GM12878 (cell line): Measurements from ENCODE around the gene MMP24. TPM values are rescaled to one million over a fixed set of nuclear protein-coding genes. Genes with fewer than 3 reads are reported as not detected.

Source experiments
- ATAC-seq: fragments of 200-7000 bp; cut with Tn5 transposase; 3 replicates; pipeline ENCODE4 v1.9.1; 2020; ENCODE audit warnings: mild to moderate bottlenecking, moderate library complexity
- BruUV-seq: library from RNA; stranded (reverse); fragments of 400-500 nt; replicated peaks from 2 replicates; lab custom pipeline; 2021; lab: Mats Ljungman, UMichigan
- CTCF ChIA-PET: fragments of 300-600 bp; sonication (Branson Sonifier 250); formaldehyde crosslinking; extraction: SDS; loops from one replicate; lab custom pipeline; 2021; ENCODE audit warnings: inconsistent platforms; lab: Yijun Ruan, JAX
- POLR2A ChIA-PET: fragments of 350-600 bp; formaldehyde crosslinking; extraction: SDS; loops from one replicate; lab custom pipeline; 2021; ENCODE audit warnings: inconsistent platforms; lab: Charles Lee
- RAD21 ChIA-PET: fragments of 300-600 bp; sonication (Branson Sonifier 250); formaldehyde crosslinking; loops from one replicate; lab custom pipeline; 2023; ENCODE audit warnings: antibody characterized with exemption; ENCODE audit not compliant: unreplicated experiment; lab: Charles Lee
- SMC1A ChIA-PET: fragments of 300-600 bp; sonication (Branson Sonifier 250); formaldehyde crosslinking; loops from one replicate; lab custom pipeline; 2023; ENCODE audit not compliant: unreplicated experiment, uncharacterized antibody; lab: Charles Lee
- DNase-seq: peaks from one replicate; pipeline ENCODE4 v3.0.0-alpha.2; 2011; ENCODE audit warnings: low read depth, low spot score
- FAIRE-seq: peaks from 3 replicates; lab custom pipeline; 2011; peaks lifted over from hg19 to GRCh38; lab: Jason Lieb, UNC
- H2AFZ ChIP-seq: 2 replicates; pipeline ENCODE4 v1.6.0; 2011; ENCODE audit warnings: low read depth, low read length, control low read depth; ENCODE audit not compliant: control insufficient read depth
- H3K27ac ChIP-seq: 2 replicates; pipeline ENCODE4 v1.5.1; 2011; ENCODE audit warnings: control low read depth; ENCODE audit not compliant: control insufficient read depth, insufficient read depth
- H3K27me3 ChIP-seq, 2 experiments: replicated peaks in 1 of 2; 2 replicates each; pipeline versions ENCODE4 v1.6.0 to v1.6.1; 2011; ENCODE audit warnings: low read length in 1 of 2; ENCODE audit not compliant: control insufficient read depth in 2 of 2, insufficient read depth in 2 of 2
- H3K36me3 ChIP-seq, 2 experiments: 2 replicates each; pipeline ENCODE4 v1.5.1; 2011; ENCODE audit warnings: low read length in 1 of 2; ENCODE audit not compliant: control insufficient read depth in 2 of 2, insufficient read depth in 2 of 2
- H3K4me1 ChIP-seq: 2 replicates; pipeline ENCODE4 v1.6.1; 2011; ENCODE audit warnings: mild to moderate bottlenecking, low read length, moderate library complexity, mixed read lengths; ENCODE audit not compliant: control insufficient read depth, insufficient read depth
- H3K4me2 ChIP-seq: 2 replicates; pipeline ENCODE4 v1.6.0; 2011; ENCODE audit warnings: control low read depth; ENCODE audit not compliant: control insufficient read depth, insufficient read depth
- H3K4me3 ChIP-seq: fragments of 200-600 bp; sonication (generic); 2 replicates; pipeline ENCODE4 v1.5.1; 2016
- H3K79me2 ChIP-seq: 2 replicates; pipeline ENCODE4 v1.6.0; 2011; ENCODE audit warnings: low read length; ENCODE audit not compliant: control insufficient read depth, insufficient read depth
- H3K9ac ChIP-seq: 2 replicates; pipeline ENCODE4 v1.8.0; 2011; ENCODE audit warnings: low read length, control low read depth, mixed read lengths; ENCODE audit not compliant: control insufficient read depth, insufficient read depth
- H3K9me3 ChIP-seq: replicated peaks from 3 replicates; pipeline ENCODE4 v1.5.1; 2011; ENCODE audit warnings: mild to moderate bottlenecking, low read length; ENCODE audit not compliant: control insufficient read depth, insufficient read depth
- H4K20me1 ChIP-seq: 2 replicates; pipeline ENCODE4 v1.6.0; 2011; ENCODE audit not compliant: control insufficient read depth, insufficient read depth
- DPF2 ChIP-seq: fragments of 450-650 bp; IDR thresholded peaks from 2 replicates; pipeline ENCODE4 v1.6.1; 2017; ENCODE audit warnings: mild to moderate bottlenecking
- JUNB ChIP-seq: IDR thresholded peaks from 2 replicates; pipeline ENCODE4 v1.6.1; 2016; ENCODE audit warnings: antibody characterized with exemption, mild to moderate bottlenecking
- RAD21 ChIP-seq: IDR thresholded peaks from 2 replicates; pipeline ENCODE4 v1.6.1; 2011; ENCODE audit warnings: mild to moderate bottlenecking, low read depth, low read length, moderate library complexity; ENCODE audit not compliant: insufficient read depth
- SP1 ChIP-seq: IDR thresholded peaks from one replicate; pipeline ENCODE4 v1.6.1; 2011; ENCODE audit warnings: low read depth, low read length
- TCF3 ChIP-seq: IDR thresholded peaks from 2 replicates; pipeline ENCODE4 v1.6.1; 2012; ENCODE audit warnings: low read depth, mild to moderate bottlenecking, low read length, borderline replicate concordance; ENCODE audit not compliant: insufficient read depth
- YBX1 ChIP-seq: fragments of 450-650 bp; IDR thresholded peaks from 2 replicates; pipeline ENCODE4 v1.6.1; 2016; ENCODE audit warnings: antibody characterized with exemption
- ZNF274 ChIP-seq: IDR thresholded peaks from one replicate; pipeline ENCODE4 v1.8.0; 2011; ENCODE audit not compliant: insufficient read length, insufficient read depth
- WGBS: methylation state at CpG from one replicate; pipeline ENCODE4 v1.1.6; 2016; ENCODE audit warnings: low lambda C conversion rate; ENCODE audit not compliant: insufficient replicate concordance, insufficient coverage; ENCODE audit errors: missing lambda C conversion rate; 5-methylcytosine and 5-hydroxymethylcytosine counted together
- in situ Hi-C: fragments of 300-500 bp; cut with MboI; formaldehyde crosslinking; loops from 9 replicates; pipeline ENCODE4 v1.14.3; 2018; ENCODE audit warnings: mixed read lengths
- intact Hi-C: fragments of 100-400 bp; cut with micrococcal nuclease; formaldehyde crosslinking; loops from one replicate; pipeline ENCODE4 v1.14.2; 2022; ENCODE audit not compliant: unreplicated experiment
- polyA plus RNA-seq, 11 experiments: library from polyadenylated mRNA; depleted of rRNA in 4 of 11; unstranded in 6 of 11; stranded (reverse) in 5 of 11; fragments of >200 nt; fragmentation: Nextera tagmentation in 4 of 11; fragmentation: Illumina TruSeq in 1 of 11; extraction: Ambion mirVana in 4 of 11; extraction: Trizol in 1 of 11; gene quantifications; 1 replicate in 1 of 11; 2 replicates in 10 of 11; pipeline versions ENCODE4 v1.2.1 to v1.2.3, GENCODE V29; 2011 to 2016; ENCODE audit warnings: inconsistent platforms in 2 of 11, missing spikeins in 2 of 11, low read depth in 1 of 11
- total RNA-seq, 4 experiments: library from RNA; depleted of rRNA in 3 of 4; stranded (reverse); fragments of >200 nt in 3 of 4; fragmentation: Illumina TruSeq in 1 of 4; extraction: Trizol in 1 of 4; gene quantifications; 2 replicates each; pipeline versions ENCODE4 v1.2.1 to v1.2.3, GENCODE V29; 2013 to 2021
- TF ChIP-seq, protein P1 (sequence below): fragments of 450-650 bp; IDR thresholded peaks from 2 replicates; pipeline ENCODE4 v1.6.1; 2017; ENCODE audit warnings: borderline replicate concordance
- TF ChIP-seq, protein P2 (sequence below): fragments of 450-650 bp; IDR thresholded peaks from 2 replicates; pipeline ENCODE4 v1.6.1; 2018; ENCODE audit warnings: mild to moderate bottlenecking, low read depth, moderate library complexity; ENCODE audit not compliant: partially characterized antibody

The MMP24 gene
- total and polyA plus RNA-seq, 10 of the 15 experiments (the other 5 are each of a cell fraction or from before 2014, with no cell fraction given) = 0.01 to 0.11 (median 0.04) TPM; not detected in 5

GRCh38 chr20:35290186-35290886 is 63.8 kb downstream of the MMP24 start:
- CTCF ChIA-PET = interaction anchor here (0.6 to 1.2 kb wide), 3 partner anchors 17 to 455 kb away, joined by 3 to 4 read pairs (median 3); no protein-coding TSS in a partner anchor
- intact Hi-C loops (no loop called here), in situ Hi-C loops (no loop called here)
- no peaks in the 10 kb centered on the region; the same call in 1 of the 2 replicates for H3K4me1 ChIP-seq
- DNase-seq = no peak
- no peaks in the 10 kb centered on the region for H3K27me3 ChIP-seq
- no peak overlapping the region for H3K4me3 ChIP-seq
- SMC1A ChIA-PET = interaction anchor here (0.6 kb wide), 1 partner anchor 165 kb away, joined by 3 read pairs; the partner anchor contains the start of gene CEP250
- WGBS = 20% methylated on average over 7 of the region's 7 CpGs
- ATAC-seq = no peak
- FAIRE-seq = no peak
- no peaks in the 10 kb centered on the region for H4K20me1 ChIP-seq
- no peak overlapping the region for H3K27ac ChIP-seq
- H3K9ac ChIP-seq = no peak overlapping the region
- TF ChIP-seq DPF2 (no peak), RAD21 (no peak), TCF3 (no peak), SP1 (no peak), YBX1 (no peak), JUNB (no peak), ZNF274 (no peak)
- TF ChIP-seq, protein P1, sequence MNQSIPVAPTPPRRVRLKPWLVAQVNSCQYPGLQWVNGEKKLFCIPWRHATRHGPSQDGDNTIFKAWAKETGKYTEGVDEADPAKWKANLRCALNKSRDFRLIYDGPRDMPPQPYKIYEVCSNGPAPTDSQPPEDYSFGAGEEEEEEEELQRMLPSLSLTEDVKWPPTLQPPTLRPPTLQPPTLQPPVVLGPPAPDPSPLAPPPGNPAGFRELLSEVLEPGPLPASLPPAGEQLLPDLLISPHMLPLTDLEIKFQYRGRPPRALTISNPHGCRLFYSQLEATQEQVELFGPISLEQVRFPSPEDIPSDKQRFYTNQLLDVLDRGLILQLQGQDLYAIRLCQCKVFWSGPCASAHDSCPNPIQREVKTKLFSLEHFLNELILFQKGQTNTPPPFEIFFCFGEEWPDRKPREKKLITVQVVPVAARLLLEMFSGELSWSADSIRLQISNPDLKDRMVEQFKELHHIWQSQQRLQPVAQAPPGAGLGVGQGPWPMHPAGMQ = no peak
- TF ChIP-seq, protein P2, sequence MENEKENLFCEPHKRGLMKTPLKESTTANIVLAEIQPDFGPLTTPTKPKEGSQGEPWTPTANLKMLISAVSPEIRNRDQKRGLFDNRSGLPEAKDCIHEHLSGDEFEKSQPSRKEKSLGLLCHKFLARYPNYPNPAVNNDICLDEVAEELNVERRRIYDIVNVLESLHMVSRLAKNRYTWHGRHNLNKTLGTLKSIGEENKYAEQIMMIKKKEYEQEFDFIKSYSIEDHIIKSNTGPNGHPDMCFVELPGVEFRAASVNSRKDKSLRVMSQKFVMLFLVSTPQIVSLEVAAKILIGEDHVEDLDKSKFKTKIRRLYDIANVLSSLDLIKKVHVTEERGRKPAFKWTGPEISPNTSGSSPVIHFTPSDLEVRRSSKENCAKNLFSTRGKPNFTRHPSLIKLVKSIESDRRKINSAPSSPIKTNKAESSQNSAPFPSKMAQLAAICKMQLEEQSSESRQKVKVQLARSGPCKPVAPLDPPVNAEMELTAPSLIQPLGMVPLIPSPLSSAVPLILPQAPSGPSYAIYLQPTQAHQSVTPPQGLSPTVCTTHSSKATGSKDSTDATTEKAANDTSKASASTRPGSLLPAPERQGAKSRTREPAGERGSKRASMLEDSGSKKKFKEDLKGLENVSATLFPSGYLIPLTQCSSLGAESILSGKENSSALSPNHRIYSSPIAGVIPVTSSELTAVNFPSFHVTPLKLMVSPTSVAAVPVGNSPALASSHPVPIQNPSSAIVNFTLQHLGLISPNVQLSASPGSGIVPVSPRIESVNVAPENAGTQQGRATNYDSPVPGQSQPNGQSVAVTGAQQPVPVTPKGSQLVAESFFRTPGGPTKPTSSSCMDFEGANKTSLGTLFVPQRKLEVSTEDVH = no peak
- H3K4me2 ChIP-seq = no peak overlapping the region
- RAD21 ChIA-PET = no interaction called here
- no peaks in the 10 kb centered on the region for H3K36me3 ChIP-seq
- BruUV-seq = no TSS peak
- no peak overlapping the region for H2AFZ ChIP-seq
- no peaks in the 10 kb centered on the region for H3K79me2 ChIP-seq
- no peaks in the 10 kb centered on the region for H3K9me3 ChIP-seq
- POLR2A ChIA-PET = interaction anchor here (0.5 kb wide), 1 partner anchor 1354 kb away, joined by 3 read pairs; no protein-coding TSS in a partner anchor
